HUES6 (cell line): Measurements from ENCODE around the gene ABTB2.

Experiments used
- H3K27ac ChIP-seq: 2 replicates; pipeline ENCODE4 v1.7.0; 2013; ENCODE audit warnings: low read depth, mild to moderate bottlenecking, low read length, inconsistent platforms
- H3K27me3 ChIP-seq: 2 replicates; pipeline ENCODE4 v1.6.1; 2013; ENCODE audit warnings: low read length; ENCODE audit not compliant: control insufficient read depth, insufficient read depth
- H3K36me3 ChIP-seq: 2 replicates; pipeline ENCODE4 v1.6.1; 2013; ENCODE audit warnings: low read length; ENCODE audit not compliant: control insufficient read depth, insufficient read depth
- H3K4me1 ChIP-seq: 2 replicates; pipeline ENCODE4 v1.6.1; 2013; ENCODE audit warnings: low read length; ENCODE audit not compliant: control insufficient read depth, insufficient read depth
- H3K4me3 ChIP-seq: 2 replicates; pipeline ENCODE4 v1.5.1; 2013; ENCODE audit warnings: low read depth, low read length
- H3K9ac ChIP-seq: one replicate; pipeline ENCODE4 v1.6.1; 2013; ENCODE audit warnings: mild to moderate bottlenecking, low read length
- H3K9me3 ChIP-seq: 2 replicates; pipeline ENCODE4 v1.6.1; 2013; ENCODE audit warnings: low read depth, low read length; ENCODE audit not compliant: control insufficient read depth, insufficient read depth

ABTB2 gene

GRCh38 chr11:34357701-34358257 lies at the start of gene ABTB2:
Gene ABTB2 (minus strand): TSS chr11:34358010.
- Histone ChIP-seq H3K4me1 (peaks cover 14% of the 10 kb centered on the region), H3K9me3 (no peaks in the 10 kb centered on the region), H3K36me3 (no peaks in the 10 kb centered on the region), H3K9ac (peak within 1 kb of the TSS; percentile 82), H3K4me3 (peak within 1 kb of the TSS; percentile 81), H3K27me3 (peaks cover 28% of the 10 kb centered on the region), H3K27ac (peak within 1 kb of the TSS; percentile 2; the same call in 1 of the 2 replicates)

GRCh38 chr11:34407121-34407813 lies 49.5 kb upstream of the ABTB2 start:
- H3K9ac ChIP-seq = no peak overlapping the region
- H3K9me3 ChIP-seq = no peaks in the 10 kb centered on the region
- no peak overlapping the region for H3K4me3 ChIP-seq
- no peaks in the 10 kb centered on the region for H3K4me1 ChIP-seq
- no peak overlapping the region for H3K27ac ChIP-seq
- H3K36me3 ChIP-seq = no peaks in the 10 kb centered on the region
- no peaks in the 10 kb centered on the region for H3K27me3 ChIP-seq

GRCh38 chr11:34406413-34406812 lies 48.6 kb upstream of the ABTB2 start:
- H3K9me3 ChIP-seq = no peaks in the 10 kb centered on the region
- H3K27ac ChIP-seq = no peak overlapping the region
- no peak overlapping the region for H3K4me3 ChIP-seq
- no peaks in the 10 kb centered on the region for H3K4me1 ChIP-seq
- H3K27me3 ChIP-seq = no peaks in the 10 kb centered on the region
- no peak overlapping the region for H3K9ac ChIP-seq
- H3K36me3 ChIP-seq = no peaks in the 10 kb centered on the region

GRCh38 chr11:34405079-34405858 lies 47.5 kb upstream of the ABTB2 start:
- no peaks in the 10 kb centered on the region for H3K4me1 ChIP-seq
- H3K9ac ChIP-seq = no peak overlapping the region
- H3K27me3 ChIP-seq = no peaks in the 10 kb centered on the region
- H3K4me3 ChIP-seq = no peak overlapping the region
- no peak overlapping the region for H3K27ac ChIP-seq
- H3K9me3 ChIP-seq = peaks cover 5% of the 10 kb centered on the region; the same call in 1 of the 2 replicates
- no peaks in the 10 kb centered on the region for H3K36me3 ChIP-seq

GRCh38 chr11:34404280-34404679 lies 46.5 kb upstream of the ABTB2 start:
- peaks cover 9% of the 10 kb centered on the region for H3K9me3 ChIP-seq
- no peak overlapping the region for H3K4me3 ChIP-seq
- H3K9ac ChIP-seq = no peak overlapping the region
- no peaks in the 10 kb centered on the region for H3K27me3 ChIP-seq
- H3K27ac ChIP-seq = no peak overlapping the region
- H3K36me3 ChIP-seq = no peaks in the 10 kb centered on the region
- no peaks in the 10 kb centered on the region for H3K4me1 ChIP-seq

GRCh38 chr11:34403431-34403830 lies 45.6 kb upstream of the ABTB2 start:
- no peaks in the 10 kb centered on the region for H3K4me1 ChIP-seq
- no peak overlapping the region for H3K27ac ChIP-seq
- no peak overlapping the region for H3K4me3 ChIP-seq

GRCh38 chr11:34397811-34398210 lies 40.0 kb upstream of the ABTB2 start:
- H3K4me3 ChIP-seq = no peak overlapping the region
- H3K9me3 ChIP-seq = peaks cover 9% of the 10 kb centered on the region
- H3K9ac ChIP-seq = no peak overlapping the region
- no peak overlapping the region for H3K27ac ChIP-seq
- no peaks in the 10 kb centered on the region for H3K27me3 ChIP-seq
- H3K36me3 ChIP-seq = no peaks in the 10 kb centered on the region
- H3K4me1 ChIP-seq = no peaks in the 10 kb centered on the region; the same call in 1 of the 2 replicates

More at GRCh38 chr11:34403431-34403830, 45.6 kb upstream of the ABTB2 start:
- Histone ChIP-seq H3K9ac (no peak overlapping the region), H3K27me3 (no peaks in the 10 kb centered on the region), H3K36me3 (no peaks in the 10 kb centered on the region), H3K9me3 (peaks cover 9% of the 10 kb centered on the region)

- Histone ChIP-seq H3K27me3 (no peaks in the 10 kb centered on the region), H3K4me3 (no peak overlapping the region), H3K27ac (no peak overlapping the region), H3K36me3 (no peaks in the 10 kb centered on the region), H3K4me1 (no peaks in the 10 kb centered on the region; the same call in 1 of the 2 replicates), H3K9ac (no peak overlapping the region), H3K9me3 (peaks cover 9% of the 10 kb centered on the region)
These were observed 39.3 kb upstream of the ABTB2 start for GRCh38 chr11:34397120-34397519.

GRCh38 chr11:34395916-34396550 lies 38.2 kb upstream of the ABTB2 start:
- H3K27me3 ChIP-seq = no peaks in the 10 kb centered on the region
- no peaks in the 10 kb centered on the region; the same call in 1 of the 2 replicates for H3K4me1 ChIP-seq
- no peak overlapping the region for H3K4me3 ChIP-seq
- H3K36me3 ChIP-seq = no peaks in the 10 kb centered on the region
- no peak overlapping the region for H3K27ac ChIP-seq
- no peak overlapping the region for H3K9ac ChIP-seq
- H3K9me3 ChIP-seq = peaks cover 9% of the 10 kb centered on the region

- no peaks in the 10 kb centered on the region for H3K36me3 ChIP-seq
These were observed 37.0 kb upstream of the ABTB2 start for GRCh38 chr11:34394771-34395300.

More at GRCh38 chr11:34394771-34395300, 37.0 kb upstream of the ABTB2 start:
- H3K9ac ChIP-seq = no peak overlapping the region
- H3K4me1 ChIP-seq = no peaks in the 10 kb centered on the region; the same call in 1 of the 2 replicates
- no peaks in the 10 kb centered on the region for H3K27me3 ChIP-seq
- no peaks in the 10 kb centered on the region; the same call in 1 of the 2 replicates for H3K9me3 ChIP-seq
- H3K4me3 ChIP-seq = no peak overlapping the region
- no peak overlapping the region; the same call in 1 of the 2 replicates for H3K27ac ChIP-seq
